NCI-H82 treated with DMSO at 0.1 percent for 48 hours (cell line): ENCODE measurements around the gene DES.

ENCODE experiments used
- DNase-seq: peaks from one replicate; lab custom pipeline; 2025; ENCODE audit not compliant: unreplicated experiment; lab: John Stamatoyannopoulos, UW

Gene DES

GRCh38 chr2:219419331-219420197 lies 1.4 kb downstream of the DES start:
- no peak for DNase-seq

- no peak for DNase-seq
Measured at GRCh38 chr2:219420687-219421086, 2.5 kb downstream of the DES start.

- DNase-seq = no peak
Measured at GRCh38 chr2:219421323-219421722, 3.1 kb downstream of the DES start.

GRCh38 chr2:219422952-219423534 lies 4.9 kb downstream of the DES start:
- no peak for DNase-seq

GRCh38 chr2:219423652-219424377 lies 5.6 kb downstream of the DES start:
- DNase-seq = no peak

- no peak for DNase-seq
Measured at GRCh38 chr2:219425238-219426067, 7.3 kb downstream of the DES start.

GRCh38 chr2:219426068-219426443 lies 7.9 kb downstream of the DES start:
- DNase-seq = no peak

GRCh38 chr2:219426534-219427136 lies 8.5 kb downstream of the DES start:
- no peak for DNase-seq

GRCh38 chr2:219428469-219428868 lies 10.3 kb downstream of the DES start:
- DNase-seq = no peak

GRCh38 chr2:219429958-219430606 lies 11.9 kb downstream of the DES start:
- no peak for DNase-seq

- peak; percentile 7 for DNase-seq
Measured at GRCh38 chr2:219430633-219431615, 12.7 kb downstream of the DES start.

GRCh38 chr2:219433666-219434467 lies 15.7 kb downstream of the DES start:
- peak; percentile 81 for DNase-seq

- no peak for DNase-seq
Measured at GRCh38 chr2:219434468-219434717, 16.2 kb downstream of the DES start.

GRCh38 chr2:219434718-219435525 lies 16.7 kb downstream of the DES start, which contains the start of gene SPEG:
TSS of gene SPEG (plus strand) at chr2:219434843. CDS start at chr2:219434978, 135 bp downstream.
- no peak for DNase-seq

- DNase-seq = no peak
Measured at GRCh38 chr2:219435701-219436100, 17.5 kb downstream of the DES start.

GRCh38 chr2:219436491-219436890 lies 18.3 kb downstream of the DES start:
- no peak for DNase-seq

- DNase-seq = no peak
Measured at GRCh38 chr2:219437141-219437540, 19.0 kb downstream of the DES start.
